WERI-Rb-1 (cell line): ENCODE data around the gene MMD.

Experiments used
- DNase-seq: peaks from one replicate; pipeline ENCODE4 v3.0.0-alpha.2; 2020
- H3K27ac ChIP-seq: fragments of 250-450 bp; sonication (Bioruptor Pico); 2 replicates; pipeline ENCODE4 v1.5.1; 2020; ENCODE audit warnings: mild to moderate bottlenecking, moderate library complexity
- H3K27me3 ChIP-seq: fragments of 250-450 bp; sonication (Bioruptor Pico); 2 replicates; pipeline ENCODE4 v1.5.1; 2021; ENCODE audit warnings: mild to moderate bottlenecking, low read depth, moderate library complexity; ENCODE audit not compliant: insufficient read depth, severe bottlenecking
- H3K36me3 ChIP-seq: fragments of 250-450 bp; sonication (Bioruptor Pico); 2 replicates; pipeline ENCODE4 v1.5.1; 2020; ENCODE audit warnings: mild to moderate bottlenecking, moderate library complexity
- H3K4me3 ChIP-seq: 2 replicates; pipeline ENCODE4 v1.5.1; 2011; ENCODE audit warnings: low read depth, mild to moderate bottlenecking, control low read depth, low read length
- H3K9me3 ChIP-seq: fragments of 250-450 bp; sonication (Bioruptor Pico); 2 replicates; pipeline ENCODE4 v1.5.1; 2021; ENCODE audit warnings: mild to moderate bottlenecking, moderate library complexity; ENCODE audit not compliant: severe bottlenecking
- TF ChIP-seq, protein P1 (sequence below): IDR thresholded peaks from 2 replicates; pipeline ENCODE4 v1.5.1; 2011; ENCODE audit warnings: low read depth, mild to moderate bottlenecking, control low read depth, inconsistent platforms, low read length

MMD gene

DNA sequence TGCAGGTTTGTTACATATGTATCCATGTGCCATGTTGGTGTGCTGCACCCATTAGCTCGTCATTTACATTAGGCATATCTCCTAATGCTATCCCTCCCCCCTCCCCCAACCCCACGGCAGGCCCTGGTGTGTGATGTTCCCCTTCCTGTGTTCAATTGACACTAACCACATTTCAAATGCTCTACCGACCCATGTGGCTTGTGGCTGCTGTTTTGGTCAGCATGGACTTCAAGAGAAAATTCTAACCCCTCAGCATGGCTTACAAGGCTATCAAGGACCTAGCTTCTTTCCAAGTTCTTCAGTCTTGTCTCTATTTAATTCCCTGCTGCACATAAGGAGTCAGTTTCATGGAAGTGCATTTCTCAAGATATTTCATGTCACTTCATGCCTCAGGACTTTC lies 52.9 kb downstream of the MMD start:
- Histone ChIP-seq H3K9me3 (peaks cover 7% of the 10 kb centered on the region), H3K4me3 (no peak overlapping the region), H3K36me3 (no peaks in the 10 kb centered on the region), H3K27me3 (no peaks in the 10 kb centered on the region), H3K27ac (no peak overlapping the region)
- DNase-seq, result no peak
- TF ChIP-seq, protein P1, sequence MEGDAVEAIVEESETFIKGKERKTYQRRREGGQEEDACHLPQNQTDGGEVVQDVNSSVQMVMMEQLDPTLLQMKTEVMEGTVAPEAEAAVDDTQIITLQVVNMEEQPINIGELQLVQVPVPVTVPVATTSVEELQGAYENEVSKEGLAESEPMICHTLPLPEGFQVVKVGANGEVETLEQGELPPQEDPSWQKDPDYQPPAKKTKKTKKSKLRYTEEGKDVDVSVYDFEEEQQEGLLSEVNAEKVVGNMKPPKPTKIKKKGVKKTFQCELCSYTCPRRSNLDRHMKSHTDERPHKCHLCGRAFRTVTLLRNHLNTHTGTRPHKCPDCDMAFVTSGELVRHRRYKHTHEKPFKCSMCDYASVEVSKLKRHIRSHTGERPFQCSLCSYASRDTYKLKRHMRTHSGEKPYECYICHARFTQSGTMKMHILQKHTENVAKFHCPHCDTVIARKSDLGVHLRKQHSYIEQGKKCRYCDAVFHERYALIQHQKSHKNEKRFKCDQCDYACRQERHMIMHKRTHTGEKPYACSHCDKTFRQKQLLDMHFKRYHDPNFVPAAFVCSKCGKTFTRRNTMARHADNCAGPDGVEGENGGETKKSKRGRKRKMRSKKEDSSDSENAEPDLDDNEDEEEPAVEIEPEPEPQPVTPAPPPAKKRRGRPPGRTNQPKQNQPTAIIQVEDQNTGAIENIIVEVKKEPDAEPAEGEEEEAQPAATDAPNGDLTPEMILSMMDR, result no peak

DNA sequence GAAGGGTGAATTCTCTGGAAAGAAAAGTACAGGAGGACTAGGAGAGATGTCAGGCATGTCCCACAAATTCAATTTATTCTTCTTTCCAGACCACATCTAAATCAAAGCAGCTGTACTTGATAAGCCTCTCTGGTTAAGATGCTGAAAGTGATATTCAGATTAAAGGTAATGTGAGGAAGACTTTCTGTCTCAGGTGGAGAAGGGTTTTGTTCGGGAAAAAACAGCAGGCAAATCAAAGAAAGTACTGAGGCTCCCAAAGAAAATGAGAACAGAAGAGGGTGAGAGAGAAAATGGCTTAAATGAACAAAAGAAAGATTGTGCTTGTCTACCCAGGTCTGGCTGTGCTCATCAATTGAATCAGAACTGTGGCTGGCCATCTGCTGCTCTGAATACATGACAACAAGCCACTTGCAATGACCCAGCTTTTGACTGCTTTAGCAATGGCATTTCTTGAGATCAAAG lies 55.6 kb downstream of the MMD start:
- peak; percentile 16 for DNase-seq
- H3K27me3 ChIP-seq, result no peaks in the 10 kb centered on the region
- H3K27ac ChIP-seq, result no peak overlapping the region
- TF ChIP-seq, protein P1, result no peak
- H3K9me3 ChIP-seq, result peaks cover 9% of the 10 kb centered on the region
- no peak overlapping the region for H3K4me3 ChIP-seq
- no peaks in the 10 kb centered on the region for H3K36me3 ChIP-seq

DNA sequence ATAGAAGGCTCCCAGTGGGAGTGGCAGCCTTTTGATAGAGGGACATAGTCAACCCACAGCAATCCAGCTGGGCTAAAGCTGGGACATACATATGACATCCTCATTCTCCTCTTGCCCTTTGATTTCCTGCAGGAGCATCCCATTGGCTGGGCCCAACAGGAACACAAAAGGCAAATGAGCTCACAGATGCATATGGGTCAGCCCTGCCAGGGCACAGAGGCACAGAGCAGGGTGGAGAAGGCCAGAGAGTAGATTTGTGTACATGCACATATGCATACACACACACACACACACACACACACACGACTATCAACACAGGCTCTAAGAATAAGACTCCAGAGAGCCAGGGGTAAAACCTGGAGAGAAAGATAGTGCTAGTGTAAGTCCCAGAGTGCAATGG lies 58.6 kb downstream of the MMD start:
- H3K9me3 ChIP-seq, result peaks cover 16% of the 10 kb centered on the region
- DNase-seq, result no peak

DNA sequence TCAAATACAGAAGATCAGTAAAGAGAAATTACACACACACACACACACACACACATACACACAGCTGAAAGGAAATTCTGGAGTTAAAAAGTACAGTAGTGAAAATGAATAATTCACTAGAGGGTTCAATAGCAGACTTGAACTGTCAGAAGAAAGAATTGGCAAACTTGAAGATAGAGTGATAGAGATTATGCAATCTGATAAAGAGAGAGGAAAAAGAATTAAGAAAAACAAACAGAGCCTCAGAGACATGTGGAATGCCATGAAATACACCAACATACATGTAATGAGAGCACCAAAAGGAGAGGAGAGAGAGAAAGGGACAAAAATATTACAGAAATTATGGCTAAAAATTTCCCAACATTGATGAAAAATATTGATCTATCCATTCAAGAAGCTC lies 60.7 kb downstream of the MMD start:
- Histone ChIP-seq H3K36me3 (no peaks in the 10 kb centered on the region), H3K4me3 (no peak overlapping the region), H3K9me3 (peaks cover 16% of the 10 kb centered on the region), H3K27me3 (no peaks in the 10 kb centered on the region), H3K27ac (no peak overlapping the region)
- no peak for DNase-seq
- TF ChIP-seq, protein P1, result no peak

More for the DNA sequence above, 58.6 kb downstream of the MMD start:
- no peaks in the 10 kb centered on the region for H3K27me3 ChIP-seq
- TF ChIP-seq, protein P1, result no peak
- H3K4me3 ChIP-seq, result no peak overlapping the region
- no peak overlapping the region for H3K27ac ChIP-seq
- no peaks in the 10 kb centered on the region for H3K36me3 ChIP-seq

DNA sequence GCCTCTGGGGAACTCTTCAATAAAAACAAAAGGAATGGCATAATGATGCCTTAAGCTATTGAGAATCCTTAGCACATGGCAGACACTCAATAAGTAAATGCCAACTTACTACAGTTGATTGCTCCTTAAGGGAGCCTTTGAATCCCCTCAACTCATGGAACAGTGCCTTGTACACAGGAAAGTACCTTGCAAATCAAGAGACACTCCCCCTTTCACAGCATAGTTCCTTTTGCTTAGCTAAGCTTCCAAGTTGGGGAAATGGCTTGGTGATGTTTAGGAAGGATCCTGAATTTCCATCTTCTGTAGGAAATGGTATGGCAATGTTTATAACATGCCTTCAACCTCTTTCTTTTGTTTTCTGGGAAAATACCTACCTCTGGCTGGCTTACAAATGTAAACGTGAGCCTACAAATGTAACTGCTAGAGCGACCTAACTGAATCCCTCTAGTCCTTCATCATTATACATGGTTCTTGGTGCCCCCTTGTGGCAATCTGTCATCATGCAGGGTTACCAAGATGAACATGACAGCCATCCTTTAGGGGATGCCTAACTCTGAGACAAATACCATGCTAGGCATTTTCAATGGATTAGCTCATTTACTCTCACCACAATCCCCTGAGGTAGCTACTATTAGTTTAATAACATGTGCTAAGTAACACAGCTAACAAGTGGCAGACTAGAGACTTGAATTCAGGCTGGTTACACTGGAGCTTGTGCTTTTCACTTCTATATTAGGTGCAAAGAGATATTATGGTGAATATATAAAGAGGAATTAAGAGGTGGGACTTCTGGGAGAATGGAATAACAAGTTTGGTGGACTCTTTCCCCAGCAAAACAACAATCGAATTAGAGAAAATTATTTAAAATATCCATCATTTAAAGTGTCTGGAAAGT lies 65.0 kb downstream of the MMD start:
- TF ChIP-seq, protein P1, result peak; percentile 76
- peak; percentile 91 for DNase-seq
- Histone ChIP-seq H3K36me3 (no peaks in the 10 kb centered on the region), H3K27me3 (no peaks in the 10 kb centered on the region), H3K27ac (no peak overlapping the region), H3K4me3 (no peak overlapping the region), H3K9me3 (peaks cover 13% of the 10 kb centered on the region)

DNA sequence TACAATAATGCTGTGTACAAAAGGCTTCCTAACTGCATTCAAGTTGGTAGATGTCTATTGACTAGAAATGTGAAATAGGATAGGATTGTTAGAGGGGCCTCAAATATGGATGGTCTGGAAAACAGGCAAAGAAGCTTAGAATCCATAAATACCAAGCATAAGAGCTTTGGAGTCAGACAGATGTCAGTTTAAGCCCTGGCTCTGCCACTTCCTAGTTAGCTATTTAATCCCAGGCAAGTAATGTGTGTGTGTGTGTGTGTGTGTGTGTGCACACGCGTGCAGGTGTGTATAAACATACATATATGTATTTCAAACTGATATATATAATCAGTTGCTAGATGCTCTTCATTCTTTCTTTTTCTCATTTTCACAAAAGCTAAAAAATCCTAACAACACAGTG lies 66.7 kb downstream of the MMD start:
- Histone ChIP-seq H3K9me3 (no peaks in the 10 kb centered on the region), H3K4me3 (no peak overlapping the region), H3K27me3 (no peaks in the 10 kb centered on the region), H3K27ac (peak overlapping the region; percentile 0; the same call in 1 of the 2 replicates), H3K36me3 (no peaks in the 10 kb centered on the region)
- peak; percentile 66 for DNase-seq
- TF ChIP-seq, protein P1, result no peak
